SK-N-MC (cell line): Measurements from ENCODE around the gene TTF1.

Experiments used
- EZH2 ChIP-seq: fragments of 200-600 bp; sonication (generic); IDR thresholded peaks from one replicate; pipeline ENCODE4 v1.6.1; 2017; ENCODE audit warnings: antibody characterized with exemption
- FOXP2 ChIP-seq: optimal IDR thresholded peaks from 2 replicates; pipeline ENCODE3; 2011; ENCODE audit warnings: mild to moderate bottlenecking, moderate library complexity; ENCODE audit not compliant: insufficient read depth; ENCODE audit errors: extremely low read length, control extremely low read depth
- POLR2AphosphoS5 ChIP-seq: IDR thresholded peaks from 2 replicates; pipeline ENCODE4 v1.6.1; 2012; ENCODE audit warnings: mild to moderate bottlenecking, low read depth, low read length, borderline replicate concordance

DNA sequence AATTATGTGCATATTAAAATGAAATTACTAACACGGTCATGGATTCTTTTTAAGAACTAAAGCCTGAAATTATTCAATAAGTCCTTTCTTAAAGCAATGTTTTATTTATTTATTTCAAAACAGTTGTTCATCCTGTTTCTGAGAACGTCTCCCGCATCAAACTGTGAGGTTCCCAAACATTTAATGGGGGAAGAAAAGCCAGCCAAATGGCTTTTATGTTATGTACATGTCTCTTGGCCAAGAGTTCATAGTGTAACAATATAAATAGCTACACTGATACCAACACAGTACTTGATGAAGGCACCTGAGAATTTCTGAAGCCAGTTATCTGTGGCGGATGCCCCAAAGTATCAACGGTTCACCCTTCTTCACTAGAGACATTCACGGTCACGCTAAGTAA, 15.7 kb downstream of the TTF1 start:
- TF ChIP-seq POLR2AphosphoS5 (no peak), EZH2 (no peak), FOXP2 (no peak)
